NCI-H2227 treated with DMSO at 0.1 percent for 48 hours (cell line): ENCODE results near the gene CERKL.

Experiments used
- DNase-seq: peaks from one replicate; lab custom pipeline; 2025; lab: John Stamatoyannopoulos, UW

CERKL gene

DNA sequence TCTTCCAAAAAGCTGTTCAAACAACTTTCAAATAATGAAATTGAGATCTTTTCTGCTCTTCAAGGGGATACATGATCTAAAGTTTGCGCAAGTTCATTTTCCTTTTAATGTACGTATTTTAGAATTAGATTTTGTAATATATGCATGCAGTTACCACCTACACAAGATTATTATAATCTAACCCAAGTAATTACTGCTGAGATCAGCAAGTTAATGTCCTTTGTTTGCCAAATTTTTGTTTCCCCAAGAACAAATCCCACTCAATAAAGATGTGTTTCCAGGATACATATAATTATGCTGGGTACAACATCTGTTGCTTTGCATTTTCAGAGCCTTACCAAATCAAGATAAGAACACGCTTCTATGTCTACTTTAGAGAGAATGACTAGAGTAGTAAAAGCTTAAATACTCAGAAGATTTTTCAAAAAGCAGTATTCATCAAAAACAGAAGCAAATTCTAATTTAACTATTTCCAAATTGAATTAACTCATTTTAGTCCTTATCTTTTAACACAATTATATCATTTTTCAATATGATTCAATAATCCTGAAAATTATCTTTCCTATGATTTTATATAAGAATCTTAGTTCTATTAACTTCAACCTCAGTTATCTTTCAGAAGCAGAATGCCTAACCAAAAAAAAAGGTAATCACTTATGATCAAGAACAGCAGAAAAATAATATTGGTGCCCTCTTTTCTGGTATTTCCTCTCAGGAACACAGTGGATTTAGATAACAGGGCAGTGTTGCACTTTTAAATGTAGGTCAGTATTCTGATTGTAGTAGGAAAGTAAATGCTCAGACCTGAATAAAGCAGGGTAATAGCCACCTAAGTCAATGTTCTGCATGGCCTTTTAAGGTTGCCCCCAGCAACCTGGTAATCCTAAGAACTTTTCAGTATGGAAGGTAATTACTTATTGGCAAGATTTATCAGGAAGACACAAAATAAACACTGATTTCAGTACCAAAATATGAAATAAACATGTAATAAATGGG, 28.0 kb downstream of the CERKL start:
- no peak for DNase-seq

DNA sequence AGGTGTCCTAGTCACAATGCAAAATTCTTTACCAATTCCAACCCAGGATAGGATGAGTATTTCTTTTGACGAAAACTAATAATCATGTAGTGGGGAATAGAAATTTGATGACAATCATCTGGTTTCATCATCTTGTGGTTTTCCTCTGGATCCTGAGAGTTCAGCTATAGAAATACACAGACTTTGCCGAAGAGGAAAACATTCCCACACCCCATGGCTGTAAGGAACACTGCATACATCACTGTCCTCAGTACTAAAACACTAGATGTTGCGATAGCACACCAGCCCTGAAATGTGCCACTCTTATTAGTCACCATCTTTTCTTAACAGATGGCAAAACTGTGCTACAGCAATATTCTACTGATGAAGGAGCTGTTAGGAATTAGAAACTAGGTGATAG, 29.4 kb downstream of the CERKL start:
- no peak for DNase-seq

DNA sequence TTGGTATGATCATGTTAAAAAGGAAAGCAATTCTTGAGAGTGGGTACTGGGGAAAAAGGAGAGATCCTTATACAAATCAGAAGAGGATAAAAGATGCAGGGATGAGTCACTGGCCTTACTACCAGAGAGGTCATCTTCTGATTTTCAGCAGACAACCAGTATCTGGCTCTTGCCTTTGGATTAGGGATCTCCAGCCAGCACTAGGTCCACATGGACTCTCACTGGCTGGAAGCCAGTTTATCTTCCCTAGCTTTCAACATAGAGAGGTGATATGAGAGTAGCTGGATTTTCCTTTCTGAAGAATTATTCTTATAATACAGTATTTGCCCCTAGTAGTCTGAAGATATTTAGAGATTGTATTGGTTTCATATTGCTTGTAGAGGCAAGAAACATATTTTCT, 30.2 kb downstream of the CERKL start:
- DNase-seq: no peak

DNA sequence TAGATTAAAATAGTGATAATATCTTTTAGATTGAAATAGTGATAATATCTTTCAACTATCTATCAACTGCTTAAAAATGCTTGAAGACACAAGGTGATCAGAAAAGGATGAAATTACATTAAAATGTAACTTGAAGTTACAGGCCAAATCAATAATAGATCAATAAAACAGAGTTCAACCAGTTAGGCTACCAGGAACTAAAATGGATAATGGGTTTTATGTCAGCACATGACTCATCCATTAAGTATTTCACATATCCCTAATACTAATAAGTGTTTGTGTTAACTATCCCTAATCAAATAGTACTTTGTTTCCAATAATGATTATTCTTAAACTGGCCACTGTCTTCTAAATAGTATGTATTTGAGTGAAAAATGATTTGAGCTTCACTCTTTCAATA, 33.7 kb downstream of the CERKL start:
- no peak for DNase-seq

DNA sequence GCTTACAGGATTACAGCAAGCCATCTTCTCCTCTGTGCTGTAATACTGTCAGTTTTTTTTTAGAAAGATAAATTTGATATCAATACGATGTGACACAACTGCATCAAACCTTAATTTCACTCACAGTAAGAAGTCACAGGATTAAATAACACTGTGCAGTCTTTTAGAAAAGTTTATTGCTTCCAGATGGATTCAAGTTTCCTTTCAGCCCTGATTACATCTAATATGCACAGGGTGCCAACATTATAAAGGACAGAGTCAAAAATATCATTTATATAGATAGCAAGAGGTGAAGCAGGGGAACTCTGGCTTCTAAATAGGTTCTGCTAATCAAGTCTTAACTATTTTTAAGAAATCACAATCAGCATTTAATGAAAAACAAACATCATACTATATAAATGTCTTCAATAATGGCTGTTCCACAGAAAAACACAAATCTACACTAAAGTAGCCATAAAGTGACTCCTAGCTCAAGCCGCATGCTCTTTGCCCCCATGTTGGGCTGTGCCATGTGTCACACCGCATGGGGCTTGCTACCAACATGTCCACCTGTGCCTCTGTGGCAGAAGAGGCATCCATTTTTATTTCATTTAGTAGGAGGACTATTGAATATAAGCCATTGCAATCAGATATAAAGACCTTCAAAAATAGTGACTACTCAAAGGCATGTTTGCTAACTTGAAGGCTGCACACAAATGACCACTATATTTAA, 35.0 kb downstream of the CERKL start:
- no peak for DNase-seq

DNA sequence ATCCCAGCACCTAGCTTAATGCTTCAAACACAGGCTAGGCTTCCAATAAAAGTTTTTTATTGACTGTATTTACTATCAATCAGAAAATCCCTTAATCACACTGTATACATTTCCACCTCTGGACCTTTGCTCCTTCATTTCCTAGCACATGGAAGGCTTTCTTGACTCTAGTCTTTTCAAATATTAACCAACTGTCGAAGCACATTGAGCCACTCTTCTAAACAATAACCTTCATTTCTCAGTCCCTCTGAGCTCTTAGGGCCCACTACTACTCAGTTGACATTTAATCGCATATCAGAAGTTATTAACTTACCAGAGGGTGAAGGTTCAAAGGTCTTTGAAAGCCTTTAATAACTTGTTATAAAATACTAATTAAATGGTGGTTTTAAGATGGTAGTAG, 37.4 kb downstream of the CERKL start:
- no peak for DNase-seq

DNA sequence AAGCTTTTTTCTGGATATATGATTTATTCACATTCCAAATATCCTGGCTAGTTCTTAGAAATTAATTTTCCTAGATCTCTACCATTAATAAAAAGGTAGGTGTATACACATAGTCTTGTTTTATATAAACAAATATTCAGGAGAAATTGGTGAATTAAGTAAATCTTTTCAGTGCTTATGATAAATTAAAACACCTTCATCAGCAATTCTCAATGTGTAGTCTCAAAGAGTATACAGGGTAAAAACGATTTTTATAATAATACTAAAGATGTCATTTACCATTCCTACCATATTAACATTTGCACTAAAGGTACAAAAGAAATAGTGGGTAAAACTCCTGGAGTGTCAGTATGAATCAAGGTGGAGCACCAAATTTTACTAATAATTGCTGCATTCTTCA, 40.2 kb downstream of the CERKL start:
- no peak for DNase-seq

DNA sequence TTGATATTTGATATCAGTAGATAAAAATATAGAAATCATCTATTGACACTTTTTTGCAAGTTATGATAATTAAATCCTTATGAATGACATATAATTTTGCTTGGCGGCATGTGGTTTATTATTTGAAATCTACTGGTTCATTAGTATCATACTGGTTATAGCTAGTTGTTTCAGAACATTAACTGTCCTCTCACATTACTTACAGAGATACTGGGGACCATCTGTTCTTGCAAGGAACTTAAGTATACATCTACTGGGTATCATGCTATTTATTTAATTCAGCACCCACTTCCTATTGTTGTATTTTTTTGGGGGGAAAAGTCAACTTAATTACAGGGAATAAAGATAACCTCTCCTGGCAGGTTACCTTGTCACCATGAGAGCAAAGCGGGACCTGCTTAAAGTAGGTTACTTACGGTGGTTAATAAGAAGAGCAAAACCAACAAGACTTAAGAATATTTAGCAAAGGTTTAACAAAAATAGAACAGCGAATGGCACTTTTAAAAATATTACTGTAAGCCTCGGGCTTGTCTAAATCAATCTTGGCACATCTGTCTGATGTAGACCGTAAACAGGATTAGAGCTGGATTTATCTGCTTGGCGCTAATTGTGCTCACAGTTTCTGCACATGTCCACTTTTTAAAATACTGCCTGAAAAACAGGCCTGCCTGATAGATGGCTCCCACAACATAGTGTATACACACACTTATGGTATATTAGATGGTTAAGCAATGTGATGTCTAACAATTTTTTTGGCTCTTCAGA, 41.8 kb downstream of the CERKL start:
- DNase-seq: peak; percentile 31

DNA sequence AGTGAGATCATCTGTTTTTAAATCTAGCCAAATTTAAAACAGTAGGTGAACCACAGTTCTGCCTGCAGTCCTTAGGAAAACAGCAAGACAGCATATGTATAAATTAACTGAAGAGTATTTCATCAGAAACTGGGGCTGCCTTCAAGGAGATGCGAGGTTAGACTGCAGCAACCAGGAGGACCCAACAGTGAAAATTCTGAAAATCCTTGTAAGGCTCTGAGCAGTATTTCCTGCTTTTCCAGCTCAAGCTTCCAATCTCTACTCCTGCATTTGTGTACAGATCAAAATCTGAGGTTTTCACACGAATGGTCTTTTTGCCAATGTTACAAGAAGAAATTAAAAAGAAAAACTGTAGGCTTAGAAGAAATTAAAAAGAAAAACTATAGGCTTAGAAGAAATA, 43.7 kb downstream of the CERKL start:
- DNase-seq: no peak

DNA sequence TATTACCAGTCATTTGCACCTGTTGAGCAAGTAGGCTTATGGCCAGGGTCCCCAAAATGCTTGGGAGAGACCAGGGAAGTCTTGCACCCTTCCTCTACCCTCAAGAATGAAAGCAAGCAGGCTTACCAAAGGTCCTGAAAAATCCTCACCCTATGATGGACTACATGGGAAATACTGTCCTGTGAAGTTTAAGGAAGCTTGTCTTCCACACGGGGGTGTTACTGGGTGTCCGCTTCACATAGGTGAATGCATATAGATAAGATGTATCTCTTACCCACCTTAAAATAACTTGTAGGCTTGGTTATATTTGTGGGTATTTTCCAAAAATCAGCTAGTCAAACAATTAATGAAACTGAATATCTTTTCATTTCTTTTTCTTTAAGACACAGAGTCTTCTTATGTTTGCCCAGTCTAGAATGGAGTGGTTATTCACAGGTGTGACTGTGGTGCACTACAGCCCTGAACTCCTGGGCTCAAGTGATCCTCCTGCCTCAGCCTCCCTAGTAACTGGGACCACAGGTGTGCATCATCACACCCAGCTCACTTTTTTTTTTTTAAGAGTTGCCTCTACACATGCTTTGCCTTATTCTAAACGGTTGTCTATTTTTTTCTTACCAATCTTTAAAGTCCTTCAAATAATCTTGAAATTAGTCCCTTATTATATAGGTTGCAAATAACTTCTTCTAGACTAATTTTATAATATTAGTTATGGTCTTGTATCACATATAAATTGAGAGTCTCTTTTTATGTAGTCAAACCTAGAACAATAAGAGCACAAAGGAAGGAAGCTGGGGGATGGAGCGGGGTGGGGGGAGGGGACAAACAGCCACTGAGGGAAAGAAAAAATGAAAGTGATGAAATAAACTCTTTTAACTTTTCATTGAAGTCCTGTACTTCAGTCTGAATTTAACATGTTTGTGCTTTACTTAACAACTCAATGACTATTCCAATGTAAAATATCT, 49.0 kb downstream of the CERKL start:
- no peak for DNase-seq

DNA sequence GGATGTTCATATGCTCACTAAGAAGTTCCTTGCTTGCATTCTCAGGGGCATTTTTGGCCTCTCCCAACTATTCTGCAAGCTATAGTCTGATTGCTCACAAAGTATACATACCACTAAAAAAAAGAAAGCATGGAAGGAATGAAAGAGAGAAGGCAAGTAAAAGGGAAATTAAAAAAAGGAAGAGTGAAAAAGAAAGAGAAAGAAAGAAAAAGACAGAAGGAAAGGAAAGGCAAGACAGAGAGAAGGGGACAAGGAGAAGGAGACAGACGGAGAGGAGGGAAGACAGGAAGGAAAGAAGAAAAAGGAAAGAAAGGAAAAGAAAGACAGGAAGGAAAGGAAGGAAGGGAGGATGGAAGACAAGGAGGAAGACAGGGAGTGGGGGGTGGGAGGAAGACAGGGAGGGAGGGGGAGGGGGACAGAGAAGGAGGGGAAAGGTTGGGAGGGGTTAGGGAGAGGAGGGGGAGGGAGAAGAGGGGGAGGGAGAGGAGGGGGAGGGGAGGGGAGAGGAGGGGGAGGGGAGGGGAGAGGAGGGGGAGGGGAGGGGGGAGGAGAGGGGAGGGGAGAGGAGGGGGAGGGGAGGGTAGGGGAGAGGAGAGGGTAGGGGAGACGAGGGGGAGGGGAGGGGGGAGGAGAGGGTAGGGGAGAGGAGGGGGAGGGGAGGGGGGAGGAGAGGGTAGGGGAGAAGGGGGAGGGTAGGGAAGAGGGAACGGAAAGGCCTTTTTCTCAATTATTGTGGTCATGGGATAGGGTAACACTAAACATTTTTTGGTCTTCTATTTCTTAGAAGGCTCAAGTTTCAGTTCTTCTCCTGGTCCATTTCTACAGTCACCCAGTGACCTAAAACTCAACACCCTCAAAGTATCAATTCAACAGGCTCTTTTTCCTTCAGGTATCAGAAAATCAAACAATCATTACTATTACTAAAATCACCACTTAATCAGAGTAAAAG, 50.7 kb downstream of the CERKL start:
- no peak for DNase-seq

DNA sequence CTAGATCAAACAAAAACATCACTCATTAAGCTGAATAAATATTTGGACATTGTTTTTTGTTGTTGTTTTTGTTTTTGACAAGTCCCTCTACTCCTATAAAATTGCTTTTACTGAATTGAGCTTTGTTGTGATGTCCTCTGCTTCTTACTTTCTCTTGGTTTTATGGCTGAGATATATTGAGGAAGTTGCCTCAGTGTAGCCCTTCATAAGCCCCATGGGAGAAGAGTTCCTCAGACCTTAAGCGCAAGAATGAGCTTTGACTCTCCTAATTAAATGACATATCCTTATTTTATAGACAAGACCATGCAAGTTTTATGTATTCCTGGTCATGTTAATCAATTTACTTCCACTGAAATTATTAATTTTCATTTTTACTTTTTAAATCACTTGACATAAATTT, 54.9 kb downstream of the CERKL start:
- no peak for DNase-seq

DNA sequence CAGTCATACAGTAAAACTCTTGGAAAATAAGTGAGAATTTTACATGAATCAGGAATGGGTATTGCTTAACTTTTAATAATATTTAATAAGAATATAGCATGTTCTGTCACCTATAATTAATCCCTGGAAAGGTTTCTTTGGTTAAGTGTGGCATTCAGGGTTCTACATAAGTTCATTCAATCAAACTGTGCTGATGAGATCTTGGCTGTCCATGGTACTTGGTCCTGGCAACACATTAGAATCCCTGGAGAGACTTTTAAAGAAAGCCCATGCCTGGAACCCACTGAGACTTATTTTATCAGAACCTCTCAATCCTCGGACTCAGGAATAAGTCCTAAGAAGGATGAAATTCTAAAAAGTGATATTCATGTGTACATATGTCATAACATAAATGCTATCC, 60.3 kb downstream of the CERKL start:
- no peak for DNase-seq

DNA sequence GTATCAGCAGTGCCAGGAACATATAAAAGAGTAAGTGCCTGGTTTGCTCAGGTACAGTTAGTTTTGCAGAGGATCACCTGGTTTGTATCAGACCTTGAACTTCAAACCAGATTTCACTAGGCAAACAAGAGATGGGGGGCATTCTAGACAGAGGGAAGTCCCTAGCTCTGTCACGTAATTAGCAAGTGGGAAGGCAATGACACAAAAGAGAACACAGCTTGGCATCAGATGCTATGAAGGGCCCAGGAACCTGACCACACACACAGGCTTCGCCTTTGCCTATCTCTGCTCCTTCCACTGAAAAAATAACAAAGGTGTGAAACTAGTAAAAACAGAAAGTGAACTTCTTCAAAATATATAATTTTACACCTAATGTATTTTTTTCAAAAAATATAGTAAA, 62.6 kb downstream of the CERKL start:
- DNase-seq: no peak

DNA sequence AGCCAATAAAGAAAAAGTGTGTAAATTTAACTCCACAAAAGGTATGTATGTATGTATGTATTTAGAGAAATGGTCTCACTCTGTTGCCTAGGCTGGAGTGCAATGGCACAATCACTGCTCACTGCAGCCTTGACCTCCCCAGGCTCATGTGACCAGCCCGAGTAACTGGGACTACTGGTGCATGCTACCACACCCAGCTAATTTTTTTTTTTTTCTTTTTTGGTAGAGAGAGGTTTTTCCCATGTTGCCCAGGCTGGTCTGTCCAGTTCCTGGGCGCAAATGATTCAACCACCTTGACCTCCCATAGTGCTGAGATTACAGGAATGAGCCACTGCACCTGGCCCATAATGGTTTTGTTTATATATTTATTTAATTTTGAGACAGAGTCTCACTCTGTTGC, 67.1 kb downstream of the CERKL start:
- DNase-seq: no peak

DNA sequence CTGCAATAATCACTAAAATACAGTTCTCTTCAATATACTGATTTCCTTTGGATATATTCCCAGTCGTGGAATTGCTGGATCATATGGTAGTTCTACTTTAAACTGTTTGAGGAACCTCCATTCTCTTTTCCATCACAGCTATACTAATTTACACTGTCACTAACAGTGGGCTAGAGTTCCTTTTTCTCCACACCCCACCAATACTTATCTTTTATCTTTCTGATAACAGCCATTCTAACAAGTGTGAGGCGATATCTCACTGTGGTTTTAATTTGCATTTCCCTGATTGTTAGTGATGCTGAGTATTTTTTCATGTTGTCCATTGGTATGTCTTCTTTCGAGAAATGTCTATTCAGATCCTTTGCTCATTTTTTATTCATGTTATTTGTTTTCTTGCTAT, 68.4 kb downstream of the CERKL start:
- DNase-seq: no peak

DNA sequence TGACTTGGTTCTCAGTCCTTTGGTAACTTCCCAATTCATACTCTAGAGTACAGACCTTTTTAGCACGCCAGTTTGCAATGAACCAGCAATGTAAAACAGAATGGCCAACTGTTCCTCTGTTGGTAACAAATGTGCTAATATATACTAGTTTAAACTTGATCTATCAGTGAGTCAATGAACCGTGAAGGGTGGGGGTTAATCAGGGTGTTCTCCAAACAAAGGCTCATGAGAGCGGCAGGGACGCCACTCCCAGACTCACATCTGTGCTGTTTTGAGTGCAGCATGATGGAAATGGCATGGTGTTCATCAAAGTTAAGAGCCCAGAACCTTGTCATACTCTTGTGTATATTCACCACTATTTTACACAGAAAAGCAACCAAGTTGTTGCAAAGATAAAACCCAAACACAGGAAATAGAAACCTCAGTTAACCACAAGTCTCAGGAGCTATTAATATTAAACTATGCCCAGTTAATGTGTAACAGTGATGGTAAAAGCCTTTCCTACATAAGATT, 70.3 kb downstream of the CERKL start:
- DNase-seq: peak; percentile 24

DNA sequence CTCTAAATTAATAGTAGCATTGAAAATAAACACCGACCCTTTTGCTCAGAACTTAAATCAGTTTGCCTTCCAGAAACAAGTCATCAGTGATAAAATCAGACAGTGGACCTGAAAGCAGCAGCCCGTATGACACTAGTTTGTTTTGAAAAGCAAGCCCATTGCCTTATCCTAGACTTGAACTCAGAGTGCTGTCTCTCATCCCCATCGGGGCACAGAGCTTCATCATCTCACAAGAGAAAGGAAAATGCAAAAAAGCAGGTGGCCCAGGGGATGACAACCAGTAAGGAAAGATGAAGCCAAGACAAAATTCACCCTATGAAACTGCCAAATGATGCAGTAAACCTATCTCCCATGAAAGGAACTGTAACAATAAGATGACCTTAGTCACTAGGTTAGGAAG, 71.2 kb downstream of the CERKL start:
- no peak for DNase-seq

DNA sequence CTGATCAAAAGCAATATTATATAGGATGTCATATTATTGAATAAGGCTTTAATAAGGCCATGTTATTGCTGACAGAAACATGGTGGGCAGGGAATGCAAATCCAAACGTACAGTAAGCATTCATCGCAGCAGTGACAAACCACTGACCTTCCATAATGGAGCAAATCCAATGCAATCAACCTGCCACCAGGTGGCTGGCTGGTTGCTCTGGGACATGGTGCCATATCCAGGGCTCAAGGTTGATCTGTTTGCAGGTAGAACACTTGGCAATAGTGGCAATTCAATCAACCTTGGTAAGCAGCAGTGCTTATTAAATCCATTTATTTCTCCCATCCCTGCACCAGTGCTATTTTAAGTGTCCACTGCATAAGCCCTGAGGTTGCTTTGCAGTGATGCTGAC, 75.4 kb downstream of the CERKL start:
- no peak for DNase-seq

DNA sequence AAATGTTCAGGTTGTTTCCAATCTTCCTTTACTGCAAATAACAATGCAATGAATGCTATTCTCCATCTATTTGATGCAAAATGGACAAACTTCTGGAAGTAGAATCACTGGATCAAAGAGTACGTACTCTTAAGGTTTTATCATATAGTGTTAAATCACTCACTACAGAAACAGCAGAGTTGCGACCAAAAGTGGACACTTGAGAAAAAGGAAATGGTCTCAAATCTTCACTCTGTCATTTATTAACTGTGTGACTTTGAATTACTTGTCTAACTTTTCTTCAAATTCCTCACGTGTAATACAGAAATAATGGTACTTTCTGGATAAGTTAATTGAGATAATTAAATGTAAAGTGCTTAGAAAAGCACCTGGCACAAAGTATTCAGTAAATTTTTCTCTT, 78.1 kb downstream of the CERKL start:
- no peak for DNase-seq
